K562 (cell line): ENCODE data around the gene CEP78. TPM values are rescaled to one million over a fixed set of nuclear protein-coding genes. Genes with fewer than 3 reads are reported as not detected.

Experiments
- ATAC-seq: fragments of 200-7000 bp; cut with Tn5 transposase; 3 replicates; pipeline ENCODE4 v1.9.1; 2020; ENCODE audit warnings: moderate library complexity
- BruUV-seq: library from RNA; stranded (reverse); fragments of 400-500 nt; replicated peaks from 2 replicates; lab custom pipeline; 2021; lab: Mats Ljungman, UMichigan
- CTCF ChIA-PET: fragments of 300-600 bp; formaldehyde crosslinking; extraction: SDS; loops from one replicate; lab custom pipeline; 2021; ENCODE audit warnings: low intra/inter-chr PET ratio; lab: Yijun Ruan, JAX
- POLR2A ChIA-PET: fragments of 300-600, 350-650 bp; sonication (Branson Sonifier 250); formaldehyde crosslinking; extraction: SDS; loops from one replicate; lab custom pipeline; 2021; ENCODE audit warnings: antibody characterized with exemption, inconsistent platforms; lab: Yijun Ruan, JAX
- DNase-seq, 4 experiments: peaks; one replicate each; pipeline versions ENCODE4 v3.0.0 to v3.0.0-alpha.2; 2011 to 2018; ENCODE audit warnings: low spot score in 3 of 4, mixed read lengths in 3 of 4; ENCODE audit errors: extremely low read depth in 1 of 4
- FAIRE-seq: peaks from 2 replicates; lab custom pipeline; 2011; peaks lifted over from hg19 to GRCh38; lab: Jason Lieb, UNC
- H2AFZ ChIP-seq: 2 replicates; pipeline ENCODE4 v1.6.0; 2011; ENCODE audit warnings: low read depth, low read length, control low read depth, inconsistent platforms
- H3K27ac ChIP-seq: fragments of 200-600 bp; 3 replicates; pipeline ENCODE4 v1.8.0; 2011; ENCODE audit warnings: low read depth, mild to moderate bottlenecking, control low read depth, inconsistent platforms, low read length, moderate library complexity, mixed read lengths; ENCODE audit errors: extremely low read depth
- H3K27me3 ChIP-seq, 2 experiments: fragments of 300-600 bp in 1 of 2; 2 replicates in 1 of 2; 3 replicates in 1 of 2; pipeline versions ENCODE4 v1.6.0 to v1.8.0; 2011; ENCODE audit warnings: inconsistent platforms in 2 of 2, low read length in 2 of 2, mild to moderate bottlenecking in 1 of 2, mixed read lengths in 1 of 2, moderate library complexity in 1 of 2; ENCODE audit not compliant: control insufficient read depth in 2 of 2, insufficient read depth in 2 of 2
- H3K36me3 ChIP-seq: fragments of 300-600 bp; 3 replicates; pipeline ENCODE4 v1.8.0; 2011; ENCODE audit warnings: mild to moderate bottlenecking, low read length, inconsistent platforms; ENCODE audit not compliant: control insufficient read depth, insufficient read depth
- H3K4me1 ChIP-seq, 2 experiments: fragments of 200-600 bp in 1 of 2; replicated peaks in 1 of 2; 2 replicates in 1 of 2; 3 replicates in 1 of 2; pipeline versions ENCODE4 v1.5.1 to v1.8.0; 2011; ENCODE audit warnings: inconsistent platforms in 2 of 2, low read length in 2 of 2, mild to moderate bottlenecking in 1 of 2, mixed read lengths in 1 of 2, moderate library complexity in 1 of 2; ENCODE audit not compliant: control insufficient read depth in 2 of 2, insufficient read depth in 2 of 2
- H3K4me2 ChIP-seq: 2 replicates; pipeline ENCODE4 v1.6.1; 2011; ENCODE audit warnings: low read length, control low read depth, inconsistent platforms, mixed read lengths; ENCODE audit not compliant: insufficient read depth
- H3K4me3 ChIP-seq: fragments of 200-600 bp; sonication (generic), shearing (Covaris generic); 2 replicates; pipeline ENCODE4 v1.5.1; 2016; ENCODE audit warnings: control low read depth, inconsistent platforms
- H3K79me2 ChIP-seq: fragments of 200-600 bp; 3 replicates; pipeline ENCODE4 v1.8.0; 2011; ENCODE audit warnings: low read length, inconsistent platforms; ENCODE audit not compliant: control insufficient read depth, insufficient read depth
- H3K9ac ChIP-seq, 2 experiments: 2 replicates each; pipeline versions ENCODE4 v1.6.0 to v1.6.1; 2011; ENCODE audit warnings: low read depth in 2 of 2, low read length in 2 of 2, control low read depth in 1 of 2, inconsistent platforms in 1 of 2, mild to moderate bottlenecking in 1 of 2, mixed read lengths in 1 of 2; ENCODE audit not compliant: insufficient read depth in 1 of 2
- H3K9me1 ChIP-seq: one replicate; pipeline ENCODE4 v1.6.0; 2011; ENCODE audit warnings: inconsistent platforms, mild to moderate bottlenecking, low read length, moderate library complexity; ENCODE audit not compliant: control insufficient read depth, insufficient read depth
- H3K9me3 ChIP-seq: replicated peaks from 2 replicates; pipeline ENCODE4 v1.5.1; 2011; ENCODE audit warnings: low read depth, low read length, inconsistent platforms; ENCODE audit not compliant: control insufficient read depth, insufficient read depth
- H4K20me1 ChIP-seq: replicated peaks from 2 replicates; pipeline ENCODE4 v1.6.1; 2011; ENCODE audit warnings: low read length, inconsistent platforms, mixed read lengths; ENCODE audit not compliant: control insufficient read depth, insufficient read depth
- GABPB2 ChIP-seq: fragments of 250-450 bp; sonication (Bioruptor Pico); conservative IDR thresholded peaks from 2 replicates; pipeline ENCODE4 v1.5.1; 2021; ENCODE audit warnings: mild to moderate bottlenecking
- GATA2 ChIP-seq: sonication (generic); formaldehyde crosslinking; IDR thresholded peaks from 2 replicates; pipeline ENCODE4 v1.4.0; 2020; ENCODE audit warnings: mild to moderate bottlenecking, missing genetic modification reagents
- GATAD2B ChIP-seq: fragments of 450-650 bp; IDR thresholded peaks from 2 replicates; pipeline ENCODE4 v1.6.1; 2017; ENCODE audit warnings: mild to moderate bottlenecking, borderline replicate concordance
- HOXB6 ChIP-seq: fragments of 250-450 bp; sonication (Bioruptor Pico); IDR thresholded peaks from 2 replicates; pipeline ENCODE4 v1.5.1; 2022; ENCODE audit warnings: mild to moderate bottlenecking, borderline replicate concordance
- ZNF639 ChIP-seq, 2 experiments: fragments of 200-800 bp in 1 of 2; sonication (Bioruptor generic) in 1 of 2; sonication (generic) in 1 of 2; formaldehyde crosslinking in 1 of 2; IDR thresholded peaks in 1 of 2; conservative IDR thresholded peaks in 1 of 2; 2 replicates each; pipeline versions ENCODE4 v1.5.0 to v1.6.1; 2016 to 2020; ENCODE audit warnings: missing compliant biosample characterization in 1 of 2, missing genetic modification characterization in 1 of 2, missing genetic modification reagents in 1 of 2
- WGBS: fragments of 100-300 bp; shearing (Covaris generic); methylation state at CpG from one replicate; pipeline ENCODE4 v1.1.6; 2016; ENCODE audit warnings: low coverage, mixed read lengths; ENCODE audit not compliant: insufficient coverage; ENCODE audit errors: missing lambda C conversion rate; 5-methylcytosine and 5-hydroxymethylcytosine counted together
- in situ Hi-C: fragments of 300-500 bp; cut with MboI; formaldehyde crosslinking; loops from 4 replicates; pipeline ENCODE4 v1.15.0; 2018; ENCODE audit warnings: inconsistent platforms, mixed read lengths
- intact Hi-C: fragments of 100-400 bp; cut with micrococcal nuclease; formaldehyde crosslinking; loops from 2 replicates; pipeline ENCODE4 v1.14.2; 2022
- polyA plus RNA-seq, 8 experiments: library from polyadenylated mRNA; depleted of rRNA in 4 of 8; stranded (reverse) in 5 of 8; unstranded in 3 of 8; fragments of >200 nt; fragmentation: Nextera tagmentation in 2 of 8; fragmentation: Illumina TruSeq in 1 of 8; extraction: Ambion mirVana in 2 of 8; extraction: Trizol in 1 of 8; gene quantifications; 2 replicates each; pipeline versions ENCODE4 v1.2.1 to v1.2.3, GENCODE V29; 2011 to 2014; ENCODE audit warnings: inconsistent platforms in 1 of 8, missing spikeins in 1 of 8
- total RNA-seq, 7 experiments: library from RNA; depleted of rRNA in 6 of 7; stranded (reverse); fragments of >200 nt in 6 of 7; fragmentation: Illumina TruSeq in 2 of 7; extraction: Trizol in 2 of 7; gene quantifications; 2 replicates each; pipeline versions ENCODE4 v1.2.1 to v1.2.3, GENCODE V29; 2011 to 2021; ENCODE audit warnings: low replicate concordance in 1 of 7

CEP78 gene
- total and polyA plus RNA-seq, 9 of the 15 experiments (the other 6 are each of a cell fraction or from before 2014, with no cell fraction given) = 3.5 to 26.0 (median 21.5) TPM

GRCh38 chr9:78239506-78239905, 3.6 kb downstream of the CEP78 start:
- intact Hi-C loops (no loop called here), in situ Hi-C loops (no loop called here)
- H3K36me3 ChIP-seq = peaks cover 31% of the 10 kb centered on the region; the same call in 2 of the 3 replicates
- no peak overlapping the region for H3K27ac ChIP-seq
- DNase-seq = peak in 1 of 4 experiments; percentile 3
- H3K9me1 ChIP-seq = no peaks in the 10 kb centered on the region
- CTCF ChIA-PET = no interaction called here
- no peak for ATAC-seq
- H3K79me2 ChIP-seq = peaks cover 19% of the 10 kb centered on the region
- no peaks in the 10 kb centered on the region for H4K20me1 ChIP-seq
- WGBS = 88% methylated on average over 5 of the region's 5 CpGs
- POLR2A ChIA-PET = no interaction called here
- no peak overlapping the region for H3K4me2 ChIP-seq
- H2AFZ ChIP-seq = no peak overlapping the region
- H3K4me3 ChIP-seq = no peak overlapping the region
- TF ChIP-seq HOXB6 (CRISPR knock-in tag) (no peak), ZNF639 (CRISPR knock-in tag; conservative IDR thresholded peaks at IDR 0.05 in 1 of 2, IDR thresholded peaks at IDR 0.05 in 1 of 2) (no peak), GATAD2B (no peak), GABPB2 (CRISPR knock-in tag) (no peak), GATA2 (CRISPR knock-in tag) (no peak)
- H3K9ac ChIP-seq = no peak overlapping the region
- no peaks in the 10 kb centered on the region for H3K27me3 ChIP-seq
- BruUV-seq = no TSS peak
- no peaks in the 10 kb centered on the region for H3K9me3 ChIP-seq
- peaks cover 5 to 11% of the 10 kb centered on the region in 2 experiments; a peak in 4 of 5 replicates for H3K4me1 ChIP-seq
- FAIRE-seq = no peak
